ENCODE data around the gene TADA3. TPM values are rescaled to one million over a fixed set of nuclear protein-coding genes. Genes with fewer than 3 reads are reported as not detected.

Gene TADA3
- total RNA-seq (2014; rRNA removed; shearing (Covaris generic)) = 58.5 and 59.3 TPM in 2 replicates

- no peaks in the 10 kb centered on the region for H3K27me3 ChIP-seq
Measured at GRCh38 chr3:9792405-9793160, at the start of gene TADA3, which contains the start of gene ARPC4. TADA3 (minus strand) TSS chr3:9792473; CDS start chr3:9791466, 1,007 bp downstream. ARPC4 (plus strand) TSS chr3:9793082; CDS start chr3:9793122, 40 bp downstream.

GRCh38 chr3:9841015-9841414, 48.7 kb upstream of the TADA3 start:
- Histone ChIP-seq H3K9me3 (replicated peaks) (no peaks in the 10 kb centered on the region), H3K36me3 (peaks cover 11% of the 10 kb centered on the region; the same call in 1 of the 2 replicates), H3K27me3 (no peaks in the 10 kb centered on the region), H3K4me1 (0 out of 2 replicates have a peak, but pooled peaks cover 3% of the 10 kb centered on the region), H3K4me3 (no peak overlapping the region), H3K27ac (no peak overlapping the region)
- no peak for DNase-seq

More at GRCh38 chr3:9792405-9793160, at the start of gene TADA3, which contains the start of gene ARPC4:
- Histone ChIP-seq H3K4me3 (peak within 1 kb of the TSS; percentile 79), H3K4me1 (peaks cover 7% of the 10 kb centered on the region), H3K36me3 (peaks cover 10% of the 10 kb centered on the region; the same call in 1 of the 2 replicates), H3K9me3 (replicated peaks) (no peaks in the 10 kb centered on the region), H3K27ac (peak within 1 kb of the TSS; percentile 97)
- DNase-seq = peak; percentile 95 to 97

GRCh38 chr3:9838856-9839255, 46.6 kb upstream of the TADA3 start:
- Histone ChIP-seq H3K36me3 (peaks cover 14% of the 10 kb centered on the region; the same call in 1 of the 2 replicates), H3K27ac (no peak overlapping the region), H3K27me3 (no peaks in the 10 kb centered on the region), H3K9me3 (replicated peaks) (no peaks in the 10 kb centered on the region), H3K4me1 (no peaks in the 10 kb centered on the region), H3K4me3 (no peak overlapping the region)
- DNase-seq = no peak

- H3K27ac ChIP-seq = no peak overlapping the region
- DNase-seq = no peak
- no peak overlapping the region for H3K4me3 ChIP-seq
- H3K4me1 ChIP-seq = no peaks in the 10 kb centered on the region
- H3K36me3 ChIP-seq = peaks cover 17% of the 10 kb centered on the region; the same call in 1 of the 2 replicates
- H3K9me3 ChIP-seq (replicated peaks) = no peaks in the 10 kb centered on the region
- no peaks in the 10 kb centered on the region for H3K27me3 ChIP-seq
Measured at GRCh38 chr3:9837701-9838582, 45.7 kb upstream of the TADA3 start.

GRCh38 chr3:9834520-9835380, 42.5 kb upstream of the TADA3 start:
- Histone ChIP-seq H3K36me3 (peaks cover 10% of the 10 kb centered on the region; the same call in 1 of the 2 replicates), H3K4me1 (no peaks in the 10 kb centered on the region), H3K27me3 (no peaks in the 10 kb centered on the region), H3K9me3 (replicated peaks) (no peaks in the 10 kb centered on the region), H3K4me3 (no peak overlapping the region), H3K27ac (no peak overlapping the region)
- DNase-seq = no peak

- Histone ChIP-seq H3K27me3 (no peaks in the 10 kb centered on the region), H3K4me3 (no peak overlapping the region), H3K4me1 (no peaks in the 10 kb centered on the region), H3K36me3 (peaks cover 13% of the 10 kb centered on the region; the same call in 1 of the 2 replicates), H3K27ac (no peak overlapping the region), H3K9me3 (replicated peaks) (no peaks in the 10 kb centered on the region)
- no peak for DNase-seq
Measured at GRCh38 chr3:9833078-9833477, 40.8 kb upstream of the TADA3 start.

GRCh38 chr3:9831253-9831652, 39.0 kb upstream of the TADA3 start:
- Histone ChIP-seq H3K36me3 (peaks cover 13% of the 10 kb centered on the region; the same call in 1 of the 2 replicates), H3K4me1 (no peaks in the 10 kb centered on the region), H3K9me3 (replicated peaks) (no peaks in the 10 kb centered on the region), H3K27ac (no peak overlapping the region), H3K4me3 (no peak overlapping the region), H3K27me3 (no peaks in the 10 kb centered on the region)
- no peak for DNase-seq

GRCh38 chr3:9828801-9829755, 36.8 kb upstream of the TADA3 start:
- Histone ChIP-seq H3K4me1 (no peaks in the 10 kb centered on the region), H3K27me3 (no peaks in the 10 kb centered on the region), H3K9me3 (replicated peaks) (no peaks in the 10 kb centered on the region), H3K36me3 (peaks cover 10% of the 10 kb centered on the region; the same call in 1 of the 2 replicates), H3K4me3 (no peak overlapping the region), H3K27ac (no peak overlapping the region)
- DNase-seq = no peak

GRCh38 chr3:9826815-9827573, 34.7 kb upstream of the TADA3 start:
- no peaks in the 10 kb centered on the region for H3K4me1 ChIP-seq
- no peak overlapping the region for H3K4me3 ChIP-seq
- no peaks in the 10 kb centered on the region for H3K27me3 ChIP-seq
- H3K27ac ChIP-seq = no peak overlapping the region
- peak; percentile 39 to 63 for DNase-seq
- no peaks in the 10 kb centered on the region for H3K9me3 ChIP-seq (replicated peaks)
- peaks cover 7% of the 10 kb centered on the region; the same call in 1 of the 2 replicates for H3K36me3 ChIP-seq

GRCh38 chr3:9825451-9826040, 33.3 kb upstream of the TADA3 start:
- no peak for DNase-seq
- H3K4me1 ChIP-seq = no peaks in the 10 kb centered on the region
- 0 out of 2 replicates have a peak, but pooled peaks cover 2% of the 10 kb centered on the region for H3K36me3 ChIP-seq
- no peaks in the 10 kb centered on the region for H3K9me3 ChIP-seq (replicated peaks)
- H3K4me3 ChIP-seq = no peak overlapping the region
- H3K27me3 ChIP-seq = no peaks in the 10 kb centered on the region
- no peak overlapping the region for H3K27ac ChIP-seq

- H3K27ac ChIP-seq = no peak overlapping the region
- no peak for DNase-seq
- no peaks in the 10 kb centered on the region for H3K27me3 ChIP-seq
- H3K4me3 ChIP-seq = no peak overlapping the region
- no peaks in the 10 kb centered on the region for H3K36me3 ChIP-seq
- no peaks in the 10 kb centered on the region for H3K9me3 ChIP-seq (replicated peaks)
- H3K4me1 ChIP-seq = no peaks in the 10 kb centered on the region
Measured at GRCh38 chr3:9820946-9821345, 28.7 kb upstream of the TADA3 start.

GRCh38 chr3:9820543-9820942, 28.3 kb upstream of the TADA3 start:
- no peaks in the 10 kb centered on the region for H3K27me3 ChIP-seq
- DNase-seq = no peak
- no peaks in the 10 kb centered on the region for H3K4me1 ChIP-seq
- H3K36me3 ChIP-seq = no peaks in the 10 kb centered on the region
- H3K9me3 ChIP-seq (replicated peaks) = no peaks in the 10 kb centered on the region
- H3K27ac ChIP-seq = no peak overlapping the region
- no peak overlapping the region for H3K4me3 ChIP-seq

Measured in SJCRH30 (cell line).